PFSK-1 (cell line): ENCODE data around the gene GPR52. TPM values are rescaled to one million over a fixed set of nuclear protein-coding genes. Genes with fewer than 3 reads are reported as not detected.

ENCODE experiments used
- FOXP2 ChIP-seq: optimal IDR thresholded peaks from 2 replicates; pipeline ENCODE3; 2011; ENCODE audit warnings: borderline replicate concordance, control low read depth, inconsistent platforms; ENCODE audit not compliant: insufficient read depth; ENCODE audit errors: extremely low read length, extremely low read depth
- POLR2AphosphoS5 ChIP-seq: IDR thresholded peaks from 2 replicates; pipeline ENCODE4 v1.6.1; 2012; ENCODE audit warnings: low read depth, mild to moderate bottlenecking, control low read depth, low read length, moderate library complexity
- SIN3A ChIP-seq: IDR thresholded peaks from 2 replicates; pipeline ENCODE4 v1.6.1; 2012; ENCODE audit warnings: mild to moderate bottlenecking, low read length, moderate library complexity, borderline replicate concordance; ENCODE audit not compliant: insufficient read depth
- TAF1 ChIP-seq: IDR thresholded peaks from 2 replicates; pipeline ENCODE4 v1.6.1; 2012; ENCODE audit warnings: low read length, control low read depth, borderline replicate concordance; ENCODE audit not compliant: insufficient read depth
- polyA plus RNA-seq: library from polyadenylated mRNA; unstranded; fragments of >200 nt; gene quantifications from one replicate; pipeline ENCODE4 v1.2.1, GENCODE V29; 2012; ENCODE audit warnings: low read depth, missing spikeins; ENCODE audit not compliant: insufficient read length
- TF ChIP-seq, protein P1 (sequence below), 2 experiments: IDR thresholded peaks; 2 replicates each; pipeline versions ENCODE4 v1.6.1 to v1.8.0; 2011 to 2012; ENCODE audit warnings: low read depth in 2 of 2, low read length in 2 of 2, control low read depth in 1 of 2, inconsistent platforms in 1 of 2, mild to moderate bottlenecking in 1 of 2, moderate library complexity in 1 of 2; ENCODE audit not compliant: insufficient read depth in 1 of 2

The GPR52 gene, protein sequence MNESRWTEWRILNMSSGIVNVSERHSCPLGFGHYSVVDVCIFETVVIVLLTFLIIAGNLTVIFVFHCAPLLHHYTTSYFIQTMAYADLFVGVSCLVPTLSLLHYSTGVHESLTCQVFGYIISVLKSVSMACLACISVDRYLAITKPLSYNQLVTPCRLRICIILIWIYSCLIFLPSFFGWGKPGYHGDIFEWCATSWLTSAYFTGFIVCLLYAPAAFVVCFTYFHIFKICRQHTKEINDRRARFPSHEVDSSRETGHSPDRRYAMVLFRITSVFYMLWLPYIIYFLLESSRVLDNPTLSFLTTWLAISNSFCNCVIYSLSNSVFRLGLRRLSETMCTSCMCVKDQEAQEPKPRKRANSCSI
- not detected for polyA plus RNA-seq

DNA sequence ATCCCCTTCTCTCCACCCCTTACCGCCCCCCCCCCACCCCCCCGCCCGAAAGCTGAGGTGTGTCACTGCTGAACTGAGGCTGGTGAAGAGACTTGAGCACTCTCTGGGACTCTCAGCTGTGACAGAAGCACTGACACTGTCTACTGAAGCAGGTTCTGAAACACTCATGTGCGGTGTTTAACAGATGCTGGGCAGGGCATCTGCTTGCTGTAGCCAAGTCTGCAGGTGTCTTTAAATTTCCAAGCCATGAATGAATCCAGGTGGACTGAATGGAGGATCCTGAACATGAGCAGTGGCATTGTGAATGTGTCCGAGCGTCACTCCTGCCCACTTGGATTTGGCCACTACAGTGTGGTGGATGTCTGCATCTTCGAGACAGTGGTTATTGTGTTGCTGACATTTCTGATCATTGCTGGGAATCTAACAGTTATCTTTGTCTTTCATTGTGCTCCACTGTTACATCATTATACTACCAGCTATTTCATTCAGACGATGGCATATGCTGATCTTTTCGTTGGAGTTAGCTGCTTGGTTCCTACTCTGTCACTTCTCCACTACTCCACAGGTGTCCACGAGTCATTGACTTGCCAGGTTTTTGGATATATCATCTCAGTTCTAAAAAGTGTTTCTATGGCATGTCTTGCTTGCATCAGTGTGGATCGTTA lies at the start of gene GPR52:
Gene GPR52 (plus strand): TSS at position 99 of the 665 bp plus-strand sequence. CDS start 148 bp downstream, at position 247.
- no peak for TF ChIP-seq FOXP2
- TF ChIP-seq POLR2AphosphoS5, result no peak
- no peak for TF ChIP-seq TAF1

DNA sequence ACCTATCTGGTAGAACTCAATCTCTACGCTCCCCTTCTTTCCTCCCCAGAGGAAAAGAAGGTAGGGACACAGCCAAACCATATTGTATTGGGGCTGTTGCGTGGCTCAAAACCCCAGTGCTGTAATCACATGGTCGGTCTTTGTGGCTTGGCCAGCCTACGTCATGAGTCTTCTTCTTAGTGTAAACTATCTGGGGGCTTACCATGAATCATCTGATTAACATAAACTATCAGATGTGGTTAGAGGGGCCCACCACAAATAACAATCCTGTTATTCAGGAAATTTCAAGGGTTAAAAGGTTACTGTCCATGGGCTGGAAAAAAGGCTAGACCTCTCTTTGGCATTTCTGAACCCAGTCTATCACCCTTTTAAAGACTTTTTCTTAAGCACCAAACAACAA lies 49.5 kb upstream of the GPR52 start:
- TF ChIP-seq SIN3A, result no peak
- no peak for TF ChIP-seq POLR2AphosphoS5
- TF ChIP-seq, protein P1, sequence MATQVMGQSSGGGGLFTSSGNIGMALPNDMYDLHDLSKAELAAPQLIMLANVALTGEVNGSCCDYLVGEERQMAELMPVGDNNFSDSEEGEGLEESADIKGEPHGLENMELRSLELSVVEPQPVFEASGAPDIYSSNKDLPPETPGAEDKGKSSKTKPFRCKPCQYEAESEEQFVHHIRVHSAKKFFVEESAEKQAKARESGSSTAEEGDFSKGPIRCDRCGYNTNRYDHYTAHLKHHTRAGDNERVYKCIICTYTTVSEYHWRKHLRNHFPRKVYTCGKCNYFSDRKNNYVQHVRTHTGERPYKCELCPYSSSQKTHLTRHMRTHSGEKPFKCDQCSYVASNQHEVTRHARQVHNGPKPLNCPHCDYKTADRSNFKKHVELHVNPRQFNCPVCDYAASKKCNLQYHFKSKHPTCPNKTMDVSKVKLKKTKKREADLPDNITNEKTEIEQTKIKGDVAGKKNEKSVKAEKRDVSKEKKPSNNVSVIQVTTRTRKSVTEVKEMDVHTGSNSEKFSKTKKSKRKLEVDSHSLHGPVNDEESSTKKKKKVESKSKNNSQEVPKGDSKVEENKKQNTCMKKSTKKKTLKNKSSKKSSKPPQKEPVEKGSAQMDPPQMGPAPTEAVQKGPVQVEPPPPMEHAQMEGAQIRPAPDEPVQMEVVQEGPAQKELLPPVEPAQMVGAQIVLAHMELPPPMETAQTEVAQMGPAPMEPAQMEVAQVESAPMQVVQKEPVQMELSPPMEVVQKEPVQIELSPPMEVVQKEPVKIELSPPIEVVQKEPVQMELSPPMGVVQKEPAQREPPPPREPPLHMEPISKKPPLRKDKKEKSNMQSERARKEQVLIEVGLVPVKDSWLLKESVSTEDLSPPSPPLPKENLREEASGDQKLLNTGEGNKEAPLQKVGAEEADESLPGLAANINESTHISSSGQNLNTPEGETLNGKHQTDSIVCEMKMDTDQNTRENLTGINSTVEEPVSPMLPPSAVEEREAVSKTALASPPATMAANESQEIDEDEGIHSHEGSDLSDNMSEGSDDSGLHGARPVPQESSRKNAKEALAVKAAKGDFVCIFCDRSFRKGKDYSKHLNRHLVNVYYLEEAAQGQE (IDR thresholded peaks at IDR 0.05; ENCODE audit: insufficient read depth in 1 of 2, low read depth in 2 of 2, low read length in 2 of 2), result no peak
- TF ChIP-seq TAF1, result no peak
- TF ChIP-seq FOXP2, result no peak

DNA sequence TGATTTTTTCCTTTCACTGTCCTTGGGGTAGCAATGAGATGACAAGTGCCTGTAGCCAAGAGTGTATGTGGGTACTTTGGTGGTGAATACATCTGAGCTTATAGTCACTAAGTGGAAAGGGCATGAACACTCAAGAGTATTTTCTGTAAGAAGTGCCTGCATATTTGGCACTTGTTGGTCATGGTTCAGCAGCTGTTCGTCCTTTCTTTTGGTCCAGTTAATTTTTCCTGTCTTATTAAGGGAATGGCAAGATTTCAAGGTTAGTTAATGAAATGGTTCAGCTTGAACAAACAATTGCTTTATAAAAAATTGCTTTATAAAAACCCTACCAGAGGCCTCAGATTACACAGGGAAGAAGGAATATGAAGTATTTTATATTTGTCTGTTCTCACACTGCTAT lies 48.6 kb upstream of the GPR52 start:
- TF ChIP-seq SIN3A, result no peak
- TF ChIP-seq FOXP2, result no peak
- TF ChIP-seq POLR2AphosphoS5, result no peak
- TF ChIP-seq, protein P1 (IDR thresholded peaks at IDR 0.05; ENCODE audit: insufficient read depth in 1 of 2, low read depth in 2 of 2, low read length in 2 of 2), result no peak
- TF ChIP-seq TAF1, result no peak

DNA sequence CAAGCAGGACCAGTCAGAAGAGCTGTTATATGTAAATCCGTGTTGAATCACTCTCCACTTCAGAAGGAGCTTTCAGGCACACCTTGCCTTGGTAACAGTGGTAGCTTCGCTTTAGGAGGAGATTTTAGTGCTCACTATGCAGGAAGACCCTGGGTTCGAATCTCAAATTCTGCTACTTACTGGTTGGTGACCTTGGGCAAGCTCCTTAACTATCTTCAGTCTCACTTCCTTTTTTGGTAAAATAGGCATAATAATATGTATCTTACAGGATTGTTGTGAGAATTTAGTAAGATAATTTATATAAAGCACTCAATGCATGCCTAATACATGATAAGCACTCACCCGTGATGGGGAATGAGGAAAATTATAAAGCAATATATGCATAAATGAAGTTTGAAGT lies 46.7 kb upstream of the GPR52 start:
- TF ChIP-seq TAF1 (no peak), POLR2AphosphoS5 (no peak), SIN3A (no peak), FOXP2 (no peak)
- TF ChIP-seq, protein P1 (IDR thresholded peaks at IDR 0.05; ENCODE audit: insufficient read depth in 1 of 2, low read depth in 2 of 2, low read length in 2 of 2), result no peak

DNA sequence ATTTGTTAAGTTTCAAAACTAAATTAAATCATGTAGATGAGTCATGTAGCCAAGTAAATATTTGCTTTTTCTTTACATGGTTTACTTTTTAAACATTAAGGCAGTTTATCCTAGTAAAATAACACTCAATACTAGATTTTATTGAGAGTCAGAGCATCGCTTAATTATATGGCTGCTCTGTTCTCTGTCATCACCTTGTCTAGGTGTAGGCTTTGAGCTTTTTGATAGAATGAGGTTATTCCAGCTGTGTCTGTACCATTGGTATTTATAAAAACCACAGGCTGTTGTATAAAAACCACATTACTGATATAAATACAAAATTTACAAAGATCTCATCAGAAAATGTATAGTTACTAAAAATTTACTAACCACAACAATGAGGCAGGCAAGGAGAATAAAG lies 42.5 kb upstream of the GPR52 start:
- TF ChIP-seq SIN3A (no peak), TAF1 (no peak), POLR2AphosphoS5 (no peak), FOXP2 (no peak)
- TF ChIP-seq, protein P1 (IDR thresholded peaks at IDR 0.05; ENCODE audit: insufficient read depth in 1 of 2, low read depth in 2 of 2, low read length in 2 of 2), result no peak
